ENCODE results near the gene P3R3URF.

The P3R3URF gene

GRCh38 chr1:46171871-46172270 is 4.4 kb downstream of the P3R3URF start:
- DNase-seq, result no peak

DNA sequence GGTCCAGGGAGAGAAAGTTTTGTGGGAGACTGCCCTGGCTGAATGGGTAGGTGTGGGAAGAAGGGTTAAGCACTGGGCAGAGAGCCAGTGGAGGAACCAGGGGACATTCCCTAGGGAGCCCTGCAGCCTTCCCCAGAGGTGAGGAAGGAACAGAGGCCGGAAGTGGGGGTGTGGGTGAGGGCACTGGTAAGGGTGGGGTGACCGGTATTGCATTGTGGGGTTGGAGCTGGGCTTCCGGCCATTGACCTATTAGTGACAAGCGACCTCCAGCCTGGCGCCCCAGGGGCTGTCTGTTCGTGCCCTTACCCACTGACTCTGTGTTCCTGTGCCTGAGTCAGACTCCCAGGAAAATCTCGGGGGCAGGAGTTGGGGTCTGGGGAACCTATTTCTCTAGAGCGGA is 4.9 kb downstream of the P3R3URF start:
- DNase-seq, result no peak

DNA sequence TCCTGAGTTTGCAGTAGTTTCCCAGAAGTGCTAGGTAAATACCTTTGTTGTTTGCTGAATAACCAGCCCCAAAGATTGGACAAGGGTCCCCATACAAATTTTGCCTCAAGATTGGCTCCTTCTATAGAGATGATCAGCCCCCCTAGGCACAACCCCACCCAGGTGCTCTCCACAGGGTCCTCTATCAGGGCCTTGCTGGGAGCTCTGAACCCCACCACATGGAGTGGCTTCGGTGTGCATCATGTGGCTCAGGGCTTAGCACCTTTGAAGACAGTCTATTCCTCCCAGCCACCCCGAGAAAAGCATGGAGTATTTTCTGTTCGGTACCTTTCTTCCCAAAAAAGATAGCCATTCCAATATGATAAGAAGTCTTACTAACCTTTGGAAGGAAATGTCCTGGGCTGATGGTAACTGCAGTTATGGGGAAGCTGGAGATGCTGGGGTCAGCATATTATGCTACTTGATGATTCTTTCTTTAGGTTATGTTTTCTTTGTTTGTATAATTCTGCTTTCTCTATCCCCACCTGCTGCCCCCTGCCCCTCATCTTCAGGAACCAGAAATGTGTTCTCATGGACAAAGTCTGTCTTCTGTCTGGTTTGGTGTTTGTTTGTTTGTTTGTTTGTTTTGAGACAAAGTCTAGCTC is 6.4 kb downstream of the P3R3URF start:
- no peak for DNase-seq

DNA sequence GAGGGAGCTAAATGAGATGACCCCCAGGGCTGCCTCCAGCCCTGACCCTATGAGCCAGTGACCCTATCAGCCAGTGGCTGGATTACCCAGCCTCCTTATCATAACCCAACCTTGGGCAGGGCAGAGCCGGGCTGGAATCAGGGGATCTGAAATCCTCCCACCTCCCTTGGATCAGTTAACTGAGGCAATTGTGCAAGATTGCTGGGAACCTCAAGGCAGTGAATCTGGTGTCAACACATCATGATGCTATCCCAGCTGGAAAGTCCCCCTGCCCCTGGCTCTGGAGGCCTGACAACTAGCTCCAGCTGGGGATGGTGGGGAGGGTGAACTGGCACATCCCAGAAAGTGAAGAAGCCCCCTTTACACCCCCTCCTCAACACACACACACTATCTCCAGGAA is 7.8 kb downstream of the P3R3URF start:
- no peak for DNase-seq

DNA sequence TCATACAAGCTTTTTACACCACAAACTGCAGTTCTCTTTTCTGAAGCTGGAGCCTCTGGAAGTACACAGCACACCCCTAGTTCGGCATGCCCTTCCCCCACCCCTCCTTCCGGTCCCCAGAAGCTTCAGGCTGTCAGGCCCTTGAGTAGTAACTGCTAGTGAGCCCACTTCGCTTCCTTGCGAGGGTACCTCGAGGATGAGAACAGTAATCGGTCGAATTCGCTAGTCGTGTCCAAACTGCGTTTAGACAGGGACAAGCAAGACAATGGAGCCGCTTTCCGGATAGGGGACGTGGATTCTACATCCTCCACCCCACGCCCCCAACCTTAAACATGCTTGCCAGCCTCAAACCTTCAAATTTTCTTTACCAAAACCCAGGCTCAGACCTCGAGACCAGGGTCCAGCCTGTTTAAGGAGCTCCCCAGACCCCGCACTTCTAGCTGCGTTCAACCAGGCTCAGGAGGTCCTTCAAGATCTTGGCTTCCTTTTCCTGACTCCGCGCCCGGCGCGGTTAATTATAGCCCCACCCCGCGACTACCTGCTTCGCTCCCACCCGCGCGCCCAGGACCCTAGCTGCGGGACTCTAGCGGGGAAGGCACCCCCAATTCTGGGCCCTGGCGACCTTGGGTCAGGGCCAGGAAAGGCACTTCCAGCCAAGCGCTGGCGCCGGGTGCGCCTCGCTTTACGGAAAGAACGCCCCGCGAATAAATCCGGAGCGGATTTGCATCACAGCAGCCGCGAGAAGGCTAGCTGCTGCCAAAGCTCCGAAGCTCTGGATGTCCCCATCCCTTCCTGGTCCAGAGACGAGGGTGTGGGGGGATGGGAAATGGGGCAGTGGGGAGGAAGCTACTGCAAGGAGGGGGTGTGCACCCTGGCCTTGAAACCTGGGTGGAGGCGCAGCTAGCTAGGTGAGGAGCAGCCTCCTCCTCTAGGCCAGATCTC is 9.5 kb downstream of the P3R3URF start:
- peak; percentile 22 to 31 for DNase-seq

GRCh38 chr1:46160212-46160611 is 16.1 kb downstream of the P3R3URF start:
- no peak for DNase-seq

DNA sequence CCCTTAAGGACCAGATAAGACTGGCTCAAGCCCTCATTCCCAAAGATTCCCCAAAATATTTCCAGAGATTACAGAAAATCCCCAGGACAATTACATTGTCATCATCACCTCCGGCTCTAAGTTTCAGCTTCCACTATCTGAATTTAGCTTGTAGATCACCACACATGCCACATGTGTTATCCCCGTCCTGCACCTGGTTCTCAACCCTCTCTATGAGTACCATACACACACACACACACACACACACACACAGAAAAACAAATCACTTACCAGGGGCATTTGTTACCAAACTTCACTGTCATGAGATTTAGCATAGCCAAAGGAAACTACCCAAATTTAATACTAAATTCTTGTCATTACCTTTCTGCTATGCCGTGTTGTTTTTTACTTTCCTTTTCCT is 16.8 kb downstream of the P3R3URF start:
- no peak for DNase-seq

- DNase-seq, result no peak
Observed at GRCh38 chr1:46158312-46159281, 17.7 kb downstream of the P3R3URF start.

DNA sequence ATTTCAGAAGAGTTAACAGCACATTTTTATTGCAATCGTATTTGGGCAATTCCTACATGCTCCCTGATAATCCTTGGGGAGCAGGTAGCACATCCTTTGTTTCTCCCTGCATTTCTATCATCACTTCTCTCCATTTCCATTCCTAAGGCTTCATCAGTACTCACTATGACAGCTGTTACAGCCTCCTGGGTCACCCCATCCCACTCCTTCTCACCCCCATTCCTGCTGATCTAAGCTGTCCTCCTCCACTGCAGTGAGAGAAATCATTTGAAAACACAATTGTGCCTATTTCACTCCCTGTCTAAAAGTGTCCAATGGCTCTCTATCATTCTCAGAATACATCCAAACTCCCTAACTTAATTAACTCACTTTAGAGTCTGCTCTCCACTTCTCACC is 18.4 kb downstream of the P3R3URF start:
- no peak for DNase-seq

DNA sequence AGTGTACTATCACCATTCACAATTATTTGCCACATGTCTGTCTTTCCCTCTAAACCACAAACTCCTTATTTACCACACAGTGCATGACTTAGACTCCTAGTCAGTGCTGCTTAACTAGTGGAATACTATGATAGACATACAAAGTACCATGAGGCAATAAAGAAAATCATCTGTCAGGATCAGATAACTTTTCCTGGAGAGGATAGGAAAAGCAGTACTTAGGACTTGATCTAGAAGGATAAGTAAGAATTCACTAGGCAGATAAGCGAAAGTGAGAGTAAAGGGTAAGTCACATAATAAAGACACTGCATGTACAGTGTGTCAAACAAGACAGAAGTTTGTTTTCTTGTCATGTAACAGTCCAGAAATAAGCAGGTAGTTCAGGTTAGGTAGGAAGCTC is 22.6 kb downstream of the P3R3URF start:
- no peak for DNase-seq

DNA sequence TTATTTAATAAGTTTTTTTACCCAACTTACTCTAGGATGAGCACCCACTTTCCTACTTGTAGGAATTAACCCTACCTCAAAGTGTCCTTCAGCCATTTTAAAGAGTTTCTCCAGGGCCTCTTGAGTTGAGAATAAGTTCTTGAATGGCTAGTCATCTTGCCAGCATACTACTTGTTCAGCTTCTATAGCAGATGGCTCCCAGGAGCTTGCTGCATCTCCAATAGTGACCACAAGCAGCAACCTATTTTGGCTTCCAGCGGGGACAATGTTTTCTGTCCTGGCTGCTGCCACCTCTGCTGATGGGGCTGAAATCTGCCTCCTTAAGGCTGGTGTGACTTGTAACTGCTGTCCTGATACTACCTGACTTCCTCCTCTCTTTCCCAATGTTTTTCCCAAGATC is 23.1 kb downstream of the P3R3URF start:
- no peak for DNase-seq

DNA sequence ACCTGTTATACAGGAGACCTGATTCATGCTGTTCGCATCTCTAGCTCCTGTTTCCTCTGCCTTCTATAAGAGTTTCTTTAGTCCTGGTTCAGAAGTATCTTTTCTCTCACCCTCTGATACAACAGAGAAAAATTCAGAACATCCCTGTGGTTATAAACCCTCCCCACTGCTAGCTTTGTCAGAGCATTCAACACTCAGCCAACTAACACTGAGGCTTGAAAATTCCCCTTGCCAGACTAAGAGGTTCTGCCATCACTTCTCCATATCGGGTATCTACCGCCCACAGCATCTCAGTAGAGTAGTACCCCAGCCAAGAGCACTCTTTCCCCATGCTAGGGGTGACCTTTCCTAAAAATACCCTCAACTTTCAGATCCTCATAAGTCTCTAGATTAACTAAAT is 24.3 kb downstream of the P3R3URF start:
- no peak for DNase-seq

- no peak for DNase-seq
Observed at GRCh38 chr1:46150085-46150484, 26.2 kb downstream of the P3R3URF start.

DNA sequence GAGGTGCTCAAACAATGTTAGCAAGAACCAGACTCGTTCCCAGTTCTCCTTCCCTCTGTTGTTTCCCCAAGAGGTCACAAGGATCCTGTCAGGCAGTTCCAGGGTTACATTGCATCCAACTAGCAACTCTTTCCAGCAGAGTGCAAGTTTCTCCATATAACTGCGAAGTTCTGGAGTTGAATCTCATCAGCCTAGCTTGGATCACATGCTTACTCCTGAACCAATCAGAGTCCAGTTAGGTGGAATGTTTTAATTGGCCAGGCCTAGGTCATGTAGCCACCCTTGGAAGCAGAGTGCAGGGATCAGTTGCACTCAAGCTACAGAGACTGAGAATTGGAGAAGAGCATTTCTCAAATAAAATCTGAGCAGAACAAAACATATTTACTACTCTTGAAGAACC is 28.0 kb downstream of the P3R3URF start:
- DNase-seq, result no peak

- DNase-seq, result no peak
Observed at GRCh38 chr1:46137916-46138315, 38.4 kb downstream of the P3R3URF start.

DNA sequence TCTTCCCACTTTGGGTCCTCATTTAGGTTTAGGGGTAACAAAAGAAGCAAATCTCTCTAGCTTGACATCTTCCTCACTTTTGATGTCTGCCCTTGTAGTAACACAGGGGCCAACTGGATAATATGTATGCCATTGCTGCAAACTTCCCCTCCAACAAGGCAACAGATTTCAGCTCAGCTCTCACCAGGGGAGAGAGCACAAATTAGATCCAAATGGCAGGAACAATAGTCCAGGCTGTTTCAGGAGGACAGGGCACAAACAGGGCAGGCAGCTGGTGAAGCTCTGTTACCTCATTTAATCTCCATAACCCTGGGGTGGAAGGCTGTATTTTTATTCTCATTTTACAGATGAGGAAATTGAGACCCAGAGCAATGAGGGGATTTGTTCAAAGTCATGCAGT is 39.6 kb downstream of the P3R3URF start:
- no peak for DNase-seq

DNA sequence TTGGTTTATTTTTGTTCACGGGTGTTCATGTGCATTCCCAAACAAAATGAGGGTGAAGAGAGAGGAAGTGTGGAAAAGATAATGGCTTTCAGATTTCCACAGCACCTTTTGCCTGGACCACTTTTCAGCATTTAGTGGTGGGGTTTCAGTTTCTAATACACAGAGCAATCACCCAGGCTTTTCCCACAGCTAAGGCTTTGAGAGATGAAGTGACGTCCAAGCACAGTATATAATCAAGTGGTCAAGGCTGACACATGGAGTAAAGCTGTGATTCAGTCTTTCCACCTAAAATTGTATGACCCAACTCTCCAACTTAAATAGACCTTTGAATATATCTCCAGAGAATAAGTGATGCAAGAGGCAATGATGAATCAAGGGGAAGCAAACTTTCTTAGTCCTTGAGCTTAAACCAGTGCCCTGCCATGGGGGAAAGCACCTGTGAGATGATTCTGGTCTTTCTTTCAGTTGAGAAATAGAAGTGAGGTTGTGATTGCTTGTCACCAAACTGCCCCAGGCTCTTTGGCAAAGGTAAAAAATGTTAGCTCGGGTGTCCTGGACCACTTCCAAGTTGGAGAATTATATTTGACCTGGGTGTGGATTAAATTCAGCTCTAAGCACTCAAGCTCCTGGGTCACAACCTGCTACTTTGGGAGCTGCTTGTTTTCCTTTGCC is 41.5 kb downstream of the P3R3URF start:
- no peak for DNase-seq

DNA sequence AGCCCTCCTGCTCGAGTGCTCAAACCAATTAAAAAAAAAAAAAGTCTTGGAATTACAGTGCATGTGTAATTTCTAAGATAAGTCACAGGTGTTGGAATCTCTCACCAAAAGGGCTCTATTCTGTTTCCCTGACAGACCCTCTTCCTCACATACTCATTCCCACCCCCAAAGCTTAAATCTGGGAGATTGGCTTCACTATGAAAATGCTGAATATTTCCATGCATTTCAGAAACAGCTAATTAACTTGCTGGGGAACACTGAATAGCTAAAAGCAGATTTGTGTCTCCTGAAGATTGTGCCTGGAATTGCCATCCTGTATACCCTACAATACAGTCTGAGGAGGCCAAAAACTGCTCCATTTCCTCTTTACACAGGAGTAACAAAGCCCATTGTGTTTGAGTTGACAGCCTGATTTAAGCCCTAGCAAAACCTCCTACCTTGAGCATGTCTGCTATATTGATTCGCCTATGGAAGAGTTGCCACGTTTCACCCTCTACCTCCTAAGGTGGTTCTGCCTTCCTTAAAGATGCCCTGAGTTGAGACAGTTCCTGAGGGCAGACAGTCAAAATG is 42.4 kb downstream of the P3R3URF start:
- DNase-seq, result no peak

DNA sequence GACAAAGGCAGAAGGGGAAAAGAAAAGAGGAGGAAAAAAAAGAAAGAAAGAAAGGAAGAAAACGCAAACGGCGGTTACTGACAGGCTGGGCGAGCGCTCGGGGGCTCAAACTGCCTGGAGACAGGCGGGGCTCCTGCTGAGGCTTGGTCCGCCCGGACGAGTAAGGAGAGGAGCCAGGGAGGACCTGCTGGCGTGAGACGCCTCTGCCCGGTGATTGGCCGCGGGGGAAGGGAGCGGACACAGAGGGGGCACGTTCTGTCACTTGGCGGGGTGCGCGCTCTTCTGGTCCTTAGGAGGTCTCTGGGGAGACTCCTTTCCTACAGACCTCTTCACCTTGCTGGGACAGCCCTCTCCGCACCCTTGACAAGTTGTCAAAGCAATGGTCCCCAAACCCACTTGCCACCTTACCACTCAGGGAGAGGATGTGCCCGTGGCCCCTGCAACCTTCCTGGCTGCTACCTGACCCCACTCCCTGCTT is 43.1 kb downstream of the P3R3URF start:
- no peak for DNase-seq

- DNase-seq, result peak; percentile 79 to 82
Observed at GRCh38 chr1:46132529-46133180, 43.6 kb downstream of the P3R3URF start, which contains the start of gene PIK3R3. Gene PIK3R3 (minus strand): TSS chr1:46132629. CDS start chr1:46131952, 677 bp downstream.
